ENCODE measurements around the gene ASPN. TPM values are rescaled to one million over a fixed set of nuclear protein-coding genes. Genes with fewer than 3 reads are reported as not detected.

Gene ASPN
- not detected in 2 replicates for total RNA-seq

DNA sequence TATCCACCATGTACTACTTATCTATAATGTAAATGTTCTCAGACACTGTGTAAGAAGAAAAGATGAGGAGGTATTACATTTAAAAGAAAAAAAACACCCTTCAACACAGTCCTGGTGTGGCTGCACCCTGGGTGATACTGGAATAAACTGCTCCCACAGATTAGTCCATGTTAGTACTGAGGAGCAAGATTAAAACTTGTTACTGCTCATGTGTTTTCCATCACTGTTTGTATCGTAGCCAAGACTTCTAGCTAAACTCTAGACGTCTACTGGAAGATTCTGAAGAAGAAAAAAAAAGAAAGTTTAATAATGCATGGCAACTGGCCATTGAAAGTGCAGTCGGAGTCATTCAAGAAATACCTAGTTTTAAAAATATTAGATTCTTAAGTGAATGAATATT, at the start of gene ASPN:
ASPN (minus strand) TSS at position 178 of the 400 bp plus-strand sequence.
- no peak for DNase-seq (ENCODE audit: low read depth)

DNA sequence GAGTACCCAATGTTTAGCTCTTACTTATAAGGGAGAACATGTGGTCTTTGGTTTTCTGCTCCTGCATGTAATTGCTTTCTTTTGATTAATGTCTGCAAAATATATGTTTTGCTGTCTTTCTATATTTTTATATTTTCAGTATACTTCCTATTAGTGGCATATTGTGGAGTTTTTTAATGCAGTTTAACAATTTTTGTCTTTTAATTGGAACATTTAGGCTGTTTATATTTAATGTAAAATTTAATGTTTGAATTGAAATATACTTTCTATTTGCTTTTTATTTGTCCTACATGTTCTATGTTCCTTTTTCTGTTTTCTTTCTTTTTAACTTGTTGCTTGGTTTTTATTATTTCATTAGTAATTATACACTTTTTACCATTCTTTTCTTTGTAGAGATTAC, 48.6 kb upstream of the ASPN start:
- no peak for DNase-seq (ENCODE audit: low read depth)

DNA sequence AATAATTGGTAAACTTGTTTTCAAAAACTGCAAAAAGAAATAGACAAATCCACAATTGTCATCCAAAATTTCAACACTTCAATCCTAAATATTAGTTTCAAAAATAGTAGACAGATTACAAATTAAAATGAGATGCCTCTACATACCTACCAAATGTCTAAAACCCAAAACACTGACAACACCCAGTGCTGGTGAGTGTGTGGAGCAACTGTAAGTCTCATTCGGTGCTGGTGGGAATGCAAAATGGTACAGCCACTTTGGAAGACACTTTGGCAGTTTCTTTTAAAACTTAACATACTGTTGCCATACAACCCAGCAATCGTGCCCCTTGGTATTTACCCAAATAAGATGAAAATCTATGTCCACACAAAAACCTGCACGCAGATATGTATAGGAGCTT, 46.8 kb upstream of the ASPN start:
- DNase-seq (ENCODE audit: low read depth) = no peak

DNA sequence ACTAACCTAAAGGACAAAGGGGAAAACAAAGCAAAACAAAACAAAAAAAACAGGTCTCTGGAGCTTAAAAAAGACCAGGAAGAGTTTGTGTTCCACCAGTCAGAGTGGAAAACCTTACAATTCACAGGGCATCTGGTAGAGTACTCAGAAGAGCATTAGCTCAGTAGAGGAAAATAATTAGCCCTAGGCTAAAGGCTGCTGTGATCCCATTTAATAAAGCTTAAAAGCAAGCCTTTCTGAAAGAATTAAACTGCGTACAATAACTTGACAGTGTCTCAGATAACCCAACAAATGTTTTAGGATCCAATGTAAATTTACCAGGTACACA, 46.2 kb upstream of the ASPN start:
- DNase-seq (ENCODE audit: low read depth) = no peak

DNA sequence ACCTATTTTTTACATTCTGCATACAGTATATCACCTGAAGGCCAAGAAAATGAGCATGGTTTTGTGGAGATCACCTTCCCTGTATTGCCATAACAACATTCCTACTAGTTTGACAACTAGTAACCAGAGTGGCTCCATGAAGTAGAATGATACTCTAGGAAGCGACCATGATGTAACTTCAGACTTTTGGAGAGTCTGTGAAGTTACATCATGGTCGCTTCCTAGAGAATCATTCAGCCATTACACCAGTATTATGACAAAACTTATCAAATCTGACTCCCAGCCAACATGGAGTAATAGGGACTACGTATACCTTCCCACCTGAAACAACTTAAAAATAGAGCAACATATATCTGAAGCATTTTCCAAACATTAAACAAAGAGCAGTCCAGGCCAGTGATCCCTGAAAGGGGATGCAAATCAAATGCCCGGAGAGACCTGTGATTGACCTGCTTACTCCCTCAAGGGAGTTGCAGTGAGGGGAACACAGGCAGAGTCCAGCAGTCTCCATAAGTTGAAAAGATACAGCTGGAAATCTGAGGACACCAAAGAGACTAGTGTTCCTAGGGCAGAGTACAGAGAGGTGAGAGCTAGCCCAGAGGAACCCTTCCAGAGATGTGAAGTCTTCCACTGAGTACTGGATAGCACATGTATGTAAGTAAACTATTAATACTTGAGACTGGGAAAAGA, 45.7 kb upstream of the ASPN start:
- DNase-seq (ENCODE audit: low read depth) = no peak

DNA sequence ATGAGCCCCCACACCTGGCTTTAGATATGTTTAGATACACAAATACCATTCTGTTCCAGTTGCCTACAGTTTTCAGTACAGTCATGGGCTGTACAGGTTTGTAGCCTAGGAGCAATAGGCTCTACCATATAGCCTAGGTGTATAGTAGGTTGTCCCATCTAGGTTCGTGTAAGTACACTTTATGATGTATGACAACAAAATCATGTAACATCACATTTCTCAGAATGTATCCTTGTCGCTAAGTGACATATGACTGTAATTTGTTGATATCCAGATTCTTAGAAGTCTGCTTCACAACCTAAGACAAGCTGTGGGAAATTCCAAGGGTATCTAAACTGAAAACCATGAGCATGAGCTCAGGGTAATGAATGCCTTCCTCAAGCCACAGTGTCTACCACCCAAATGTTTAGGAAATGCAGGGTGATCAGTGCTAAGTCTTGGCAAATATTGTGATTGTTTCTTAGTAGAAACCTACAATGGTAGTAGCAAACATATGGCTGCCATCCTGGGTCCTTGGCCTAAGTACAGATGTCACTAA, 45.1 kb upstream of the ASPN start:
- no peak for DNase-seq (ENCODE audit: low read depth)

DNA sequence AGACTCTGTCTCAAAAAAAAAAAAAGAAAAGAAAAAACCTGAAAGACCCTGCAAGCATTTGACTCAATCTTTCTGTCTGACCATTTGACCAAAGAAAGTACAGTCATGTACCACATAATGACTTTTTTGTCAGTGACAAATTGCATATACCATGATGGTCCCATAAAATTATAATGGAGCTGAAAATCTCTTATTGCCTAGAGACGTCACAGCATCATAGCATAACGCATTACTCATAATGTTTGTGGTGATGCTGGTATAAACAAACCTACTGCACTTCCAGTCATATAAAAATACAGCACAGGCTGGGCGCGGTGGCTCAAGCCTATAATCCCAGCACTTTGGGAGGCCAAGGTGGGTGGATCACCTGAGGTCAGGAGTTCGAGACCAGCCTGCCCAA, 43.0 kb upstream of the ASPN start:
- DNase-seq (ENCODE audit: low read depth) = no peak

DNA sequence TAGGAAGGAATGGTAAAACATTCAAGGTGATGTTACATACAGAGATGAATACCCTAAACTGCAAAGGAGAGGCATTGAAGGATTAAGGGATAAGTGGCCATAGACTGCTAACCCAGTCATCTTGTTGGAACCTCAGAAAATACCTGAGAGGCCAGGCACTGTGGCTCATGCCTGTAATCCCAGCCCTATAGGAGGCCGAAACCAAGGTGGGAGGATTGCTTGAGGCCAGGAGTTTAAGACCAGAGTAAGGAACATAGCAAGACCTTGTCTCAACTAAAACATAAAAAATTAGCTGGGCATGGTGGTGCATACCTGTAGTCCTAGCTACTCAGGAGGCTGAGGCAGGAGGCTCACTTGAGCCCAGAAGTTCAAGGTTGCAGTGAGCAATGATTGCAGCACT, 42.6 kb upstream of the ASPN start:
- no peak for DNase-seq (ENCODE audit: low read depth)

DNA sequence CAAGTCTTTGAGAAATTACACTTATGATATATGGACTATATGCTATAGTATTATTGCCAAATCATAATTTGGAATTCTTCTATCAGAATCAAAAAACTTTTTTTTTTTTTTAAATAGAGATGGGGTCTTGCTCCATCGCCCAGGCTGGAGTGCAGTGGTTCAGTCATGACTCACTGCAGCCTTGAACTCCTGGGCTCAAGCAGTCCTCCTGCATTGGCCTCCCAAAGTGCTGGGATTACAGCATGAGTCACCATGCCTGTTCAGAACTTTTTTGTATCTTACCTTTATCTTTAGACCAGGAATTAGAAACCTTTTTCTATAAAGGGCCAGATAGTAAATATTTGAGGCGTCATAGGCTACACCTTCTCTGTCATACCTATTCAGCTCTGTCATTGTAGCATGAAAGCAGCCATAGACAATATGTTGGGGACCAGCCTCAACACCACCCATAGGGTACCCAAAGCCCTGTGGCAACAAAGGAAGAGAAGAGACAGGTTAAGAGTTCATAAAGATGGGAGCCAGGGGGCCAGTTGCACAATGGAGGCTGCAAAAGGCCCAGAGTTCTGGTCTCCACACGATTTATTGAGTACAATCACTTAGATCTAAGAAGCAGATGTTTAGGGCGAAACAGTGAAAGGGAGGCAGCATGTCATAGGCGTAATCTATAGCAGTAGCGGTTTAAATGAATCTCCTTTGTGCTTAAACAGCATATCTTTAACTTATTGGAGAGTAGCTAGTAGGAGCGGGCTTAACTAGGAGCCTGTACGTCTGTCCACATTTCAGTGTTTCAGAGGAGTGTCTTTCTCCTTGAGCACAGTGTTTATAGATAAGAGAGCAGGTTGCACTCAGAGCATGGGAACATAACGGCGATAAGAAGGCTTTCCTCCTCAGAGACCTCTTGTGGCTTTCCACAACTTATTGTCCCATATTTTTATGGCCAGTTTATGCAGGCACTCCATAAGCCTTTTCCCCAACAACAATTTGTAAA, 41.0 kb upstream of the ASPN start:
- DNase-seq (ENCODE audit: low read depth) = no peak

DNA sequence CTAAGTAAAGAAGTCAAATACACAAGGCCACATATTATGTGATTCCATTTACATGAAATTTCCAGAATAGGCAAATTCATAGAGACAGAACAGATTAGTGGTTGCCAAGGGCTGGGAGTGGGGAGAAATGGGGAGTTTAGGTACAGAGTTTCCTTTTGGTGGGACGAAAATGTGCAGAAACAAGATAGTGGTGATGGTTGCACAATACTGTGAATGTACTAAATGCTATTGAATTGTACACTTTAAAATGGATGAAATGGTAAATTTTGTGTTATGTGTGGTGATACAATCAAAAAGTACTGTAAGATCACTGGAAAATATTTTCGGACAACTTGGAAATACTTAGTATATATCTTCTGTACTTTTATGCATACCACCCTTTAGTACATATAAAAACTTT, 38.5 kb upstream of the ASPN start:
- no peak for DNase-seq (ENCODE audit: low read depth)

DNA sequence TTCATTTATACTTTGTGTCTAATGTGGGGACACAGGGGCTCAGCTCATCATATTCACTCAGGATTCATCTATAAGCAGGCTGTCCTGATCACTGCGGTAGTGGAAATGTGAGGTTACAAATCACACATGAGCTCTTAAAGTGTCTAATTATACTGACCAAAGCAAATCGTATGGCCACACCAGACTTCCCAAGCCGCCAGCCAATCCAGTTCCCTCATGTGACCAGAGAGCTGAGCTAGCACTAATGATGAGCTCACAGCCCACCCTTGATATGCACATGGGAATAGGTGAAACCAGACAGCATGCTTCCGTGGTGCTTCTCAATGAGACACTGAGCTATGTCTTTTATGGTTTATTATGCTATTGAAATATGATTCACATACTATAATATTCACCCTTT, 35.9 kb upstream of the ASPN start:
- DNase-seq (ENCODE audit: low read depth) = no peak

DNA sequence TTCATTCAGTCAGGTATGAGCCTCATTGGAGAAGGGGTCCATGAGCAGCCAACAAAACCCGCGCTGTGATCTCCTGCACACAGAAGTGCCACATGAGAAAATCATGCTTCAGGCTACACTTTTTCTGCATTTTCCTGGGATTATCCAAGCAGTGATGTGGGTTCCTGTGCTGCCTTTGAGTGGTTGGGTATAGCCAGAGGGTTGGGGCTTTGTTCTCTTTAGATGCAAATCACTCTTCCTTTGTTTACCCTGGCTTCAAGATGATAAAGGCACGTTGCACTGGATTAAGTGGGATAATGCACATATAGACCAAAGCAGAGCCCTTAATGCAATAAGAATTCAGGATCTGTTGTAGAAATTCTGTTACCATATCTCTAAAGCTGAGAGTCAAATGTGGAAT, 34.7 kb upstream of the ASPN start:
- no peak for DNase-seq (ENCODE audit: low read depth)

DNA sequence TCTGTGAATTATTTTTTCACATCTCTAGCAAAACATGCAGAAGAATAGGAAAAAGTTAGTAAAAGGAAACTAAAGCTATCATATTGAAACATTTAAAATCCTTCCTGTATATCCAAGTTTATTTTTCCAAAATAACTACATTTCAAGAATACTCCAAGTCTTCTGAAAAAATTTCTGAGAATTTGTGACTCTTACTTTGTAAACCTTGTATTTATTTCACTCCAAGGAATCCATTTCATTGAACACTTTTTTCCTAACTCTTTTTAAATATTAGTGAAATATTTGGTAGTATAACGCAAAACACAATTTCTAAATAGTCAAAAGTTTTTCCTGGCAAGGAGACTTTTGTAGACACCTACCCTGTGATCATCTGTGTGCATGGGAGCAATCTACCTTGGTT, 34.2 kb upstream of the ASPN start:
- no peak for DNase-seq (ENCODE audit: low read depth)

DNA sequence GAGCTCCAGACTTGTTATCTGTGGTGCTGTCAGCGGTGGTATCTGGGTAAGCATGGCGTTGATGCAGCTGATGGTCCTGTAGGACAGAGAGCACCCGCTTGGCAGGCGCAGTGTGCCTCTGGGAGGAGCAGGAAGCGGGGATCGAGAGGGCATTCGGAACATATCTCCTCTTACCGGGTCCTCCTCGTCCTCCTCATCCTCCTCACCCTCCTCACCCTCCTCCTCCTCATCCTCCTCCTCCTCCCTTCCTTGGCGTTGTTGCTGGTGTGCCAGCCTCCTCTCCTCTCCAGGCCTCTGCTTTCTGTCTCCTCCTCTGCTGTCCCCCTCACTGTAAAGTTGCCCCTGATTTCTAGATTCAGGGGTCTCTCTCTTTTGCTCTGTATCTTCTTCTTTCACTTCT, 32.3 kb upstream of the ASPN start:
- no peak for DNase-seq (ENCODE audit: low read depth)

DNA sequence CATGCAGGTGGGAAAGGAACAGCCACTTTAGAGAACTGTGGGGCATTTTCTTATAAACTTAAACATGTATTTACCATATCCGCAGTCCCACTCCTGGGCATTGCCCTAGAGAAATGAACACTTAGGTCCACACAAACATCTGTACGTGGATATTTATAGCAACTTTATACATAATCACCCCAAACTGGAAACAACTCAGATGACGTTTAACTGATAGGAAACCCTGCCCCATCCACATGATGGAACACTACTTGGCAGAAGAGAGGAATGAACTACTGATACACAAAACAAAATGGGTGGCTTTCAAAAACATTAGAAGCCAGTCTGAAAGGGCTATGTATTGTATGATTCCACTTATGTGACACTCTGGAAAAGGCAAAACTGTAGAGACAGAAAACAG, 31.0 kb upstream of the ASPN start:
- no peak for DNase-seq (ENCODE audit: low read depth)

DNA sequence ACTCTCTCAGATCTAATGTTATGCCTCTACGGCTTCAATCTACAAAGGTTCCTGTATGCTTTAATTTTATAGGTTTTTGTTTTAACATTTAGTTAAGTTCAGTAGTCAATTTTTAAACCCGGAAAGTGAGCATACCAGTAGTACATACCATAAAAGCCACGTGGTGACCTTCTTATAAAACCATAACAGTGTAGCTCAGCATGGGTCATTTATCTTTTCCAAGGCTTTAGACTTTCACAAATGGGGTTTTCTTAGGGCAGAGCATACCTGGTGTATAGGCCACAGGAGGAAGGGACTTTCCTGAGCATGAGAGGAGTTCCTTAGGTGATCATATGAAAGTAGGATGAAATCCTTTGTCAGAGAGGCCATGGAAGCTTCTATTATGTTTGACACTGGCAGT, 30.3 kb upstream of the ASPN start:
- no peak for DNase-seq (ENCODE audit: low read depth)

DNA sequence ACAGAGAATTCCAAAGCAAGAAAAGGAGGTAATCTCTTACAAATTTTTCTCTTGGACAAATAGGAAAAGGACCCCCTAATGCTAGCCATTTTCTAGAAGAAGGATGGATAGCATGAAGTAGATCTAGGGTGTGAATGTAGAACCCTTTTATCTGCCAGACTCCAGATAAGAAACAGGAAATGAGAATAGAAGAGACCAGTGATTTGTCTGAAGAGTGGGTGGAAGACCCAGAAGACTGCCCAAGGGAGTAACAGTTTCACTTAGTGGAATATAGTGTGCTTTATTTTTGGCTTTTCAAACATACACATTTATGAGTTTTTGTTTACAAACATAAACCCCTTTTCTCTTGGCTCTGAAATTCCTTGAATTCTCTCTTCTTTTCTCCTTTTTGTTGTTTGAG, 28.4 kb upstream of the ASPN start:
- no peak for DNase-seq (ENCODE audit: low read depth)

DNA sequence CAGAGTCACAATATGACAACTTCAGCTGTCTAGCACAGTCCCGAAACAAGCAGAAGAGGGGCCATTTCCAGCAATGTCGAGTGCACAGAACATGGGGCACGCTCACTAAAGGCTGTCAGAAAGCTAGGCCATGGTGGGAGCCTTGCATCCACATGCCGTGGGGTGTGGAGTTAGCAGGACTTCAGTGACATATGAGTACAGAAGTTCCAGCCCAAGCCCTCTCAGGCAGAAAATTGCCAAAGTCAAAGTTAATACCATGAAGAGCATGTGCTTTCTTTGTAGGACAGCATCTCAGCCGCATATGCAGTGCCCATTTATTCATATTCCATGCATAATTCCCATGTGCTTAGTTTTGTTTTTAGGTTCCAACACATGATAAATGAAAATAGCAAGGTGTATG, 26.7 kb upstream of the ASPN start:
- no peak for DNase-seq (ENCODE audit: low read depth)

DNA sequence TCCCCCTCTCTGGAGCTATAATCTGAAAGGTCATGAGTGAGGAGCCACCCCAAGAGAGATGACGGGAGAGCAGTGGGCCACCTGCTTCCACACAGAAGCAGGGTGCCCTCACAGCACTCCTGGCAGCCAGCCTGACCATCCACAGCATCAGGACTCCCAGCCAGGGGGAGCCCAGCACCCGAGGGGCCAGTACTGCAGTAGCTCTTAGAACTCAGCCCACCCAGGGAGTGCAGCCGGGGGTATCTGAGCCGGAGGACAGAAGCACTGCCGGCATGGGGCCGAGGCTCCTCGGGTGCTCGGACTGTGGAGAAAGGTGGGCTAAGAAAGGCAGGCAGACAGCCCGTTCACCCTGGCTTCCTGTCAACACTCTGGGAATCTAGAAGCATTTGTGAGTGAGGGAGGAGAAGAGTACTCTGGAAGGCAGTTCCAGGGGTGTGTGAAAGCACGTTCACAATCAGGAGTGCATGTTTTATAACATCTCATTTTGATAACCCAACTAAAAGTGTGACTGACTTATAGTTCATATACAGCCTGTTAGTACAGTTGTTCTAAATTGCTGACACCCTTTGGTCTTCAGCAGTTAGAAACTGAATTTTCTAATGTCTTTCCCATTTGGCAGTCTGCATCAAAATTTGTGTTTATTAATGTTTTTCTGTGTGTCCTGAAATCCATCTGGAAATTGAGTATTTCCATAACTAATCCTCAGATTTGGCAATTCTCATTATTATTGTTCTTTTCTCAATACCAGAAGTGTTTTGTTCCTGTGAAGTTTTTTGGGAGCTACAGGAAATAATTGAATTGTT, 25.9 kb upstream of the ASPN start:
- DNase-seq (ENCODE audit: low read depth) = no peak

DNA sequence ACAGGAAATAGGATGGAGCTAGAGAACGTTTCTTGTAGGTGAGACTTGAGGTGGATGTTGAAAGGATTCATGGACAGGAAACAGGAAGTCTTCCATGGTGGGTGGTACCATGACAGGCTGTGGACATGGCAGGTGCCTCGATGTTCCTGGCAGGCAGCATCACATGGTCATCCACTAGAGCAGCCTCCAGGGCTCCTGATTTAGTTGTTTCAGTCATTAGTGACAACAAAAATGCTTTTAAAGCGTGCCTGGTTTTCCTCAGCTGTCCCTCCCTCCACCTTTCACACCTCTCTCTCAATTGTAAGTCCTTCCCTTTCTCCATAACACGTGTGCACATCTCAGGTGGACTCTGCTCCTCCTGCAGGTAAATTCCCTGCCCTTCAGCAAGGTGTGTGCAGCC, 25.2 kb upstream of the ASPN start:
- no peak for DNase-seq (ENCODE audit: low read depth)

DNA sequence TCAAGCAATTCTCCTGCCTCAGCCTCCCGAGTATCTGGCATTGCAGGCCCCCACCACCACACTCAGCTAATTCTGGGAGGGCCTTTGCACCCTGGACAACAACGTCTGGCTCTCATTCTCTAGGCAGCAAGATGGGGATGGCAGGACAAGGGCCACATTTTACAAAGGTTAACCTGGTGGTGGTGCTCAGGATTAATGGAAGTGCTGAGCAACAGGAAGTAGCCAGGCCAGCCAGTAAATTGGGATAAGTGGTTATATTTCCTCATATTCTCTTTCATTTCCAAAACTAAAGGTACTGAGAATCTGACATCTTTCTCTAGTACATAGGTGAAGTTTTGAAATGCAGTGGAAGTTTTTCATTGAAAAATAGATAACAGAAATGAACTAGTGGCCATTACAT, 24.7 kb upstream of the ASPN start:
- no peak for DNase-seq (ENCODE audit: low read depth)

DNA sequence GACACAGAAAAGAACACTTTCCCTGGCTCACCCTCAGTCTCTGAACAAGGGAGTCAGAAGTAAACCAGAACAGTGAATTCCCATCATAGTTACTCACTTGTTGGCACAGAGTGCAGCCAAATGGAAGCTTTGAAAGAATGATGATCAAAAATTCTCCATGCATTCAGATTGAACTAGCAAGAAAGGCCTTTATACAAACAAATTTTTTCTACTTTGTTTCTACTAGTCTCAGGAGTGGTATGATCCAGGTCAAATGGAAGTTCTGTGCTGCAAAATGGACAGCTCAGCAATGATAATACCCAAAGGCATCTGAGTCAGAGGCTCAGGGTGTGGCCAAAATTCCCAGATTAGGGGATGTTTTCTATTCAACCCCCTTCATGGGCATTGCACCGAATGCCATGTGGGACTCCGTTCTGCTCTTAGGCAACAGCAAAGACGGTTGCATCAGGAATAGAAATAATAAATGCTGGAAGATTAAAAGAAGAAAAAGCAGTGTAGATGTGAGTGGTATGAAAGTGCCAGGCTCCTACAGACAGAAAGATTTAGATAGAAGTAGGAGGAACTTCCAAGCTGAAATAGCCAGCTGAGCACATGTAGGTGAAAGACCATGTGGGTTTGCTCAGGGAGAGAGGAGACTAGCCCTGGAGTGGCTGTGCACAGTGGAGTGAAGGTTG, 24.0 kb upstream of the ASPN start:
- peak; percentile 56 for DNase-seq (ENCODE audit: low read depth)

All from renal cortical epithelial cell (primary cell).